ENCODE results near the gene CD48.
"Not testable (repeated sequence)": the region's sequence is repeated elsewhere in the genome, so short reads cannot be mapped to it uniquely, and the experiment has no call there.

Gene CD48

DNA sequence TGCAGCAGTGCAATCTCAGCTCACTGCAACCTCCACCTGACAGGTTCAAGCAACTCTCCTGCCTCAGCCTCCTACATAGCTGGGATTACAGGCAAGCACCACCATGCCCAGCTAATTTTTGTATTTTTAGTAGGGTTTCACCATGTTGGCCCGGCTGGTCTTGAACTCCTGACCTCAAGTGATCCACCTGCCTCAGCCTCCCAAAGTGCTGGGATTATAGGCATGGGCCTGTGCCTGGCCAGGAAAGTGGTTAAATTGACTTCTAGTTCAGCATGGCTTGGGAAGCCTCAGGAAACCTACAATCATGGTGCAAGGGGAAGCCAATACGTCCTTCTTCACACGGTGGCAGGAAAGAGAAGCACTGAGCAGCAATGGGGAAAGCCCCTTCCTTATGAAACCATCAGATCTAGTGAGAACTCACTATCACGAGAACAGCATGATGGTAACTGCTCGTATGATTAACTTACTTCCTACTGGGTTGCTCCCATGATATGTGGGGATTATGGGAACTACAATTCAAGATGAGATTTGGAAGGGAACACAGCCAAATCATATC lies 981 bp upstream of the CD48 start:
- not testable (repeated sequence) for DNase-seq

DNA sequence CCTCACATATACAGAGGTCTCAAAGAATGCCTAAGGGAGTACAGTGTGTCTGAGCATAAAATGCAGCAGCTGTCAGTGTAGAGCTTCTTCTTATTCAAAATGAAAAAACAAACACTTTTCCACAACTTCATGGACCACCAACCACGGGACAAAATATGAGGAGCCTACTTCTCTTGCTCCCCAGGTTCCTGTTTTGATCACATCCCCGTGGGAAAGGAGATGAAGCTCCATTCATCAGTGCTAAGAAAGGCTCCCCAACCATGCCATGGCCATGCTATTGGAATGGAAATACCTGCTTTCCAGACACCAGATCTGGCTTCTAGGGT lies 383 bp downstream of the CD48 start:
- DNase-seq = no peak

- DNase-seq = no peak
Observed at GRCh38 chr1:160710517-160711252, 937 bp downstream of the CD48 start.

- DNase-seq = no peak
Observed at GRCh38 chr1:160709715-160710114, 1.9 kb downstream of the CD48 start.

GRCh38 chr1:160708801-160709200 lies 2.8 kb downstream of the CD48 start:
- DNase-seq = no peak

GRCh38 chr1:160708118-160708517 lies 3.5 kb downstream of the CD48 start:
- DNase-seq = no peak

DNA sequence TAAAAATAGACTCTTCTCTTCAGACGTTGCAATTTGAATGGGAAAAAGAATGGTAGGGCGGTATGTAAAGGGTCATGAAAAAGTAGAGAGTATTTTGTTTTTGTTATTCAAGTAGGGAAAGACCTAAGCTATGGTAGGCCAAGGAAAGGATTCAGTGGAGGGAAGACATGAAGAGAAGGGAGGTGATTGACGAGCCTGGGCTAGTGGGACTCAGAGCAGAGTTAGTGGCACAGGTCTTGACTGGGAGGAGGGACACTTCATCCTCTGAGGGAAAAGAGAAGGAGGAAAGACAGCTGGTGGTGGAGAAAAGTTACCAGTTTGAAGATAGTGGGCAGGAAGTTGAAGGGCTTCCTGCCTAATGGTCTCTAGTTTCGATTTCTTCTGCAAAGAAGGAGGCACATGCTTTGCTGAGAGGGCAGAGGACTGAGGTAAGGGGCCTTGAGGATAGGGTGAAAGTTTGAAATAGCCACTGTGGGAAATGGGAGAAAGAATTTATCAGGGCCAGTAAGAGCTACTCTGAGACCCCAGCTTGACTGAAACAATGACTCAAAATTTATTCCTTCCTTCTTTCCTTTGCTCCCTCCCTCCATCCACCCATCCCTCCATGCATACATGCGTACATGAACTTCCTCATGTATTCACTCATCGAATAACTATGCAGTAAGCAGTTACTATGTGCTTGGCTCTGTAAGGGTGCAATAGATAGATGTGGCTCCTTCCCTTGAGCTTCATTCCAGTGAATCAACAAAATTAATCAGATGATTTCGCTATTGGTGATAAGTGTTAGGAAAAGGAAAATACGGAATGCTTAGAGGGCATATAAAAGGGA lies 4.2 kb downstream of the CD48 start:
- no peak for DNase-seq

- no peak for DNase-seq
Observed at GRCh38 chr1:160706526-160707235, 4.9 kb downstream of the CD48 start.

DNA sequence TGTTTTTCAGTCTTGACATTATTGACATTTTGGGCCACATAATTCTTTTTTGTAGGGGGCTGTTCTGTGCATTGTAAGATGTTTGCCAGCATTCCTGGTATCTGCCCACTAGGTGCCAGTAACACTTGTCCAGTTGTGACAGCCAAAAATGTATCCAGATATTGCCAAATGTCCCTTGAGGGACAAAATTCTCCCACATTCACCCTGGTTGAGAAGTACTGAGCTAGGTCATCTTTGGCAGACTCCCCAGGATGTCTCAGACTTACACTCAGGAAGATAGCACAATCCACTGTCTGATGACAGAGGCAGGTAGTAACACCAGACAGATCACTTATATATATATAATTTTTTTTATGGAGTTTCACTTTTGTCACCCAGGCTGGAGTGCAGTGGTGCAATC lies 5.9 kb downstream of the CD48 start:
- DNase-seq = no peak

GRCh38 chr1:160705212-160705621 lies 6.4 kb downstream of the CD48 start:
- DNase-seq = not testable (repeated sequence)

DNA sequence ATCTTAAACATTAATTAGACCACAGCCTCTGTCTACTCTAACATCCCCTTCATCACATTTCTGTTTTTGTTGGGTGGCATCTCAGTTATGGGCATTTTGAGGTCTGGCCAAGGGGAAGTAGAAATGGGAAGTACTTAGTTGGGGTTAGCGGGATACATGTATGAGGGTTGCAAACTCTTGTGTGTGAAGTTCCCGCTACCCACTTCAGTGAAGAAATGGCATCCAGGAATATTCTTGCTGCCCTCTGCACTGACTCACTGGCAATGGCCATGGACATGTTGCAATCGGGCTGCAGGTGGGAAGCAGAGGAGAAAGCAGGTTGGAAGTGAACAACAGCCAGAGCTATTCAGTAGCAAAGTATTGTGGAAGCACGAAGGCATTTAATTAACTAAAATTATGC lies 7.4 kb downstream of the CD48 start:
- DNase-seq = no peak

DNA sequence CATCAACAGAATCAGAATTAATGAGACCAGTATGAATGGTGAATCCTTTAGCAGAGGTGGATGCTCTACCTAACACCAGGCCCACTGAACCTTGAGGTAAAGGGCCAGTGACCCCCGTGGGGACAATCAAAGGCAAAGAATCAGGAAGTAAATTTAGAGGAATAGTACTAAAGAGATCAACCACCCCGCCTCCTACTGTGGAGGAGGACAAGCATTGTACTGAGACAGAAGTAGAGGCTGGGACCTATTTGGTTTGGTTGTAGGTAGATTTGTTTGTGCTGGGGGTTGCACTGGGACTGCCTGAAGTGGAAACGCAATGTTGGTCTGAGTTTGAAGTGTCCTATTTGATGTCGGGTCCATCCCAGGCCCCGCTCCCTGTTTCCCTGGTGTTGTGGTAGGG lies 9.5 kb downstream of the CD48 start:
- DNase-seq = no peak

DNA sequence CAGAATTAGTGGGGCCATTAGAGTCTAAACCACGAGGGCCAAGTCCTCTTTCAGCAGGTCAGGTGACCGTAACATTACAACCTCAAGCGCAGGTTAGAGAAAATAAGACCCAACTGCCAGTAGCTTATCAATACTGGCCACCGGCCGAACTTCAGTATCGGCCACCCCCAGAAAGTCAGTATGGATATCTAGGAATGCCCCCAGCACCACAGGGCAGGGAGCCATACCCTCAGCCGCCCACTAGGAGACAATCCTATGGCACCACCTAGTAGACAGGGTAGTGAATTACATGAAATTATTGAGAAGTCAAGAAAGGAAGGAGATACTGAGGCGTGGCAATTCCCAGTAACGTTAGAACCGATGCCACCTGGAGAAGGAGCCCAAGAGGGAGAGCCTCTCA lies 19.2 kb downstream of the CD48 start:
- not testable (repeated sequence) for DNase-seq

DNA sequence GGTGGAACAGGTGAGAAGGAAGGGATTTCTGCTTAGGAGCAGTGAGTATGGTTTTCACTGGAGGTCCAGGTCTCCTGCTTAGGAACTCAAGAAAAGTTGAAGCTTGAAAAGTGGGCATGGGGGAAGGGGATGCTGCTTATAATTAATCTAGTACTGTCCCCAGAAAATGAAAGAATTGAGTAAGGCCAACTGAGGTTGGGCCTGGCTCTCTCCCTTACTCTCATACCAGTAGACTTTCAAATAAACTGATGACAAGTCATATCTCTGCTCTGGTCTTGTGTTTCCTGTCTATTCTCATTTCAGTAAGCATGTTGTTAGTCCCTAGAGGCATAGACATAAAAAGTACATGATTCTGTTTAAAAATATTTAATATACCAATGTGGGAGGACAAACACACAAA lies 26.4 kb downstream of the CD48 start:
- DNase-seq = no peak

DNA sequence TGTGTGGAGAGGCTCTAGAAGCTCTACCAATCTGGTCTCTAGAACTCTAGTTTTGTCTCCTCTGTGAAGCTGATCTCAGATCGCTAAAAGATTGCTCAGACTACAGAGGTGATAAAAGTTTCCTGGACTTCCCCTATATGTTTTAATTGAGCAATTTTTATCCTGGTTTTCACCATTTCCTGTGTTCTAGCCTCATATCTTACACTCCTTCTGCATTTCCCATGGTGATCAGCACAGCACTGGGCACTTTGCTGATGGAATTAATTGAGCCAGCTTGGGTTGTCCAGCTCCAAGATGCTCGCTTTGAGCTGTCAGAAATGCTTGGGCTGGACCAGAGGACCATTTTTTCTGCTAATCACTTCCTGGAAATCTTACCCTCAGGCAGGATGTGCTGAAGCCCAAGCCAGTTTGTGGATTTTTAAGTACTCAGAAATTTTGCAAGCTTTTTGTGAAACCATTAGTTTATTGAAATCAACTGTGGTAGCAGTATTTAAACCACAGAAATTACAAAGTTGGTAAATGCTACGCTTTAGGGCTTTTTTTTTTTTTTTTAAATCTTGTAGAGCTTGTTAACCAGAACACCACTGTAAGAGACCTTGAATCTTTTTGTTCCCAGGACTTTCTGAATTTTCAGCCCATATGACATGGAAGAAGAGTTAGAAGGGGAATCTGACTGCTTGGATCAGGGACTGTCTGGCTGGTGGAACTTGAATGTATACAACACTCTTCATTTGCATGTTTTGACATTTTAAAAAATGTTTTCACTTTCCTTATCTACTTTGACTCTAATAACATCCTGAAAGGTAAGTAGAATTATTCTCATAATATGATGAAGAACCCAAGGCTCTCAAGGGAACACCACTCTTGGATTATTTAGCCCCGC lies 28.4 kb downstream of the CD48 start:
- DNase-seq = no peak

DNA sequence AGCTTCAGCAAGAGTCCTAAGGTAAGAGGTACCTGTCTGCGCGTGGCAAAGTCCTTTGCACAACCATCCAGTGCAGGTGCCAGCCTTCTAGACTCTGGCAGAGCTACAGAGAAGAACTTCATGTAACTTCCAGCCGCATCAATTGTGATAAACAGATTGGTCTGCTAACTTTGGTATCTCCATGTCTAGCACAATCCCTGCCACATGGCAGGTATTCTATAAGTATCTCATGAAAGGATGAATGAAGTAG lies 29.8 kb downstream of the CD48 start:
- DNase-seq = no peak

GRCh38 chr1:160681066-160681890 lies 30.3 kb downstream of the CD48 start:
- DNase-seq = no peak

DNA sequence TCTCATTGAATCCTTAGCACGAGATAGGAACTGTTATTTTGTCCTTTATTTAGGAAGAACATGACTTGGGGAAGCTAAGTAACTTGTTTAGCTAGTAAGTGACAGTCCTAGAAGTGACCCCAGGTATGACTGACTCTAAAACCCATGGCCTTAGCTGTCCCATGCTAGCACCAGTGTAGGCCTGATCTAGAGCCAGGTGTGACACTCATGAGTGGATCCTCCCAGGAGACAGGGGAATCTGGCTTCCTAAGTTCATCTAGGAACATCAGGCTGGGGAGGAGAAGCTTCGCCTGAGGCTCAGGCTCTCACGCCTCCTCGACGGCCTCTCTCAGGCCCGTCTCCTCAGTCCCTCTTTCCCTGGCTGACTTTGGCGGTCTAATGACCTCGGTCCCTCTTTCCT lies 31.2 kb downstream of the CD48 start:
- no peak for DNase-seq

- DNase-seq = no peak
Observed at GRCh38 chr1:160679893-160680292, 31.7 kb downstream of the CD48 start.

GRCh38 chr1:160676869-160677597 lies 34.6 kb downstream of the CD48 start:
- DNase-seq = no peak
